GM18520 (cell line): Measurements from ENCODE around the gene RECQL5.
"Not testable (repeated sequence)": the region's sequence is repeated elsewhere in the genome, so short reads cannot be mapped to it uniquely, and the experiment has no call there.

Source experiments
- ATAC-seq: cut with Tn5 transposase; IDR thresholded peaks from one replicate; pipeline ENCODE4 v1.9.1; 2021; ENCODE audit not compliant: unreplicated experiment

Gene RECQL5

GRCh38 chr17:75649687-75650086 is 17.3 kb downstream of the RECQL5 start:
- no peak for ATAC-seq

- ATAC-seq, result no peak
These were observed 19.0 kb downstream of the RECQL5 start for GRCh38 chr17:75647921-75648320.

GRCh38 chr17:75647061-75647460 is 19.9 kb downstream of the RECQL5 start:
- no peak for ATAC-seq

- no peak for ATAC-seq
These were observed 20.3 kb downstream of the RECQL5 start for GRCh38 chr17:75646638-75646992.

- no peak for ATAC-seq
These were observed 20.9 kb downstream of the RECQL5 start for GRCh38 chr17:75645889-75646637.

GRCh38 chr17:75645501-75645888 is 21.5 kb downstream of the RECQL5 start:
- no peak for ATAC-seq

- no peak for ATAC-seq
These were observed 23.3 kb downstream of the RECQL5 start for GRCh38 chr17:75643643-75644017.

GRCh38 chr17:75642784-75643642 is 23.9 kb downstream of the RECQL5 start:
- ATAC-seq, result no peak

GRCh38 chr17:75642182-75642783 is 24.7 kb downstream of the RECQL5 start:
- no peak for ATAC-seq

- ATAC-seq, result no peak
These were observed 25.6 kb downstream of the RECQL5 start for GRCh38 chr17:75641343-75641742.

- ATAC-seq, result no peak
These were observed 26.3 kb downstream of the RECQL5 start for GRCh38 chr17:75640556-75641119.

- ATAC-seq, result no peak
These were observed 27.0 kb downstream of the RECQL5 start for GRCh38 chr17:75639771-75640555.

- no peak for ATAC-seq
These were observed 27.6 kb downstream of the RECQL5 start for GRCh38 chr17:75639327-75639726.

- ATAC-seq, result no peak
These were observed 28.1 kb downstream of the RECQL5 start for GRCh38 chr17:75638893-75639292.

GRCh38 chr17:75638039-75638438 is 28.9 kb downstream of the RECQL5 start:
- ATAC-seq, result not testable (repeated sequence)

- no peak for ATAC-seq
These were observed 29.4 kb downstream of the RECQL5 start for GRCh38 chr17:75637551-75637950.

GRCh38 chr17:75637143-75637538 is 29.8 kb downstream of the RECQL5 start:
- ATAC-seq, result no peak

GRCh38 chr17:75636381-75637142 is 30.4 kb downstream of the RECQL5 start:
- ATAC-seq, result no peak

- no peak for ATAC-seq
These were observed 31.2 kb downstream of the RECQL5 start for GRCh38 chr17:75635610-75636202.
